Stimulated activated CD8-positive, alpha-beta memory T cell treated with anti-CD3 and anti-CD28 coated beads, Interleukin-4, amount 100 ng/mL, for 4 hours (primary cell): ENCODE results near the gene MCU.

Source experiments
- DNase-seq, 2 donors: peaks; one replicate each; pipeline ENCODE4 v3.0.0-alpha.2; 2020; ENCODE audit warnings: low read depth in 2 of 2, low spot score in 1 of 2

The MCU gene

GRCh38 chr10:72834183-72834825 is 142.4 kb downstream of the MCU start:
- DNase-seq: no peak

- no peak for DNase-seq
Observed at GRCh38 chr10:72840319-72840718, 148.4 kb downstream of the MCU start.

- DNase-seq: no peak
Observed at GRCh38 chr10:72841487-72841886, 149.5 kb downstream of the MCU start.

- no peak for DNase-seq
Observed at GRCh38 chr10:72842164-72842563, 150.2 kb downstream of the MCU start.

- DNase-seq: no peak
Observed at GRCh38 chr10:72846238-72846637, 154.3 kb downstream of the MCU start.

GRCh38 chr10:72847681-72848080 is 155.7 kb downstream of the MCU start:
- DNase-seq: no peak

GRCh38 chr10:72850861-72851260 is 158.9 kb downstream of the MCU start:
- no peak for DNase-seq

GRCh38 chr10:72851509-72851908 is 159.6 kb downstream of the MCU start:
- DNase-seq: no peak

- no peak for DNase-seq
Observed at GRCh38 chr10:72852508-72852907, 160.6 kb downstream of the MCU start.

- DNase-seq: no peak
Observed at GRCh38 chr10:72855129-72855528, 163.2 kb downstream of the MCU start.

GRCh38 chr10:72855790-72856189 is 163.8 kb downstream of the MCU start:
- DNase-seq: no peak

- no peak for DNase-seq
Observed at GRCh38 chr10:72858067-72858466, 166.1 kb downstream of the MCU start.

- DNase-seq: no peak
Observed at GRCh38 chr10:72862957-72863356, 171.0 kb downstream of the MCU start.

GRCh38 chr10:72875250-72876055 is 183.5 kb downstream of the MCU start:
- DNase-seq: no peak

GRCh38 chr10:72879245-72879644 is 187.3 kb downstream of the MCU start:
- DNase-seq: no peak

GRCh38 chr10:72881291-72881690 is 189.3 kb downstream of the MCU start:
- DNase-seq: no peak

- DNase-seq: no peak
Observed at GRCh38 chr10:72883861-72884260, 191.9 kb downstream of the MCU start.

GRCh38 chr10:72885953-72886352 is 194.0 kb downstream of the MCU start:
- DNase-seq: no peak

GRCh38 chr10:72886621-72887020 is 194.7 kb downstream of the MCU start:
- DNase-seq: no peak

GRCh38 chr10:72887043-72887442 is 195.1 kb downstream of the MCU start:
- DNase-seq: no peak

GRCh38 chr10:72888151-72888638 is 196.3 kb downstream of the MCU start:
- no peak for DNase-seq

GRCh38 chr10:72889391-72889831 is 197.5 kb downstream of the MCU start:
- no peak for DNase-seq
